OCI-LY7 (cell line): ENCODE results near the gene ZFP42.
"Not testable (repeated sequence)": the region's sequence is repeated elsewhere in the genome, so short reads cannot be mapped to it uniquely, and the experiment has no call there.

Experiments used
- CTCF ChIP-seq: fragments of 200-600 bp; sonication (generic); conservative IDR thresholded peaks from 2 replicates; pipeline ENCODE4 v1.5.1; 2014; ENCODE audit warnings: mild to moderate bottlenecking, antibody characterized with exemption, low read length, moderate library complexity, mixed read lengths
- EZH2phosphoT487 ChIP-seq: fragments of 200-600 bp; sonication (generic); IDR thresholded peaks from 2 replicates; pipeline ENCODE4 v1.6.1; 2018; ENCODE audit warnings: low read depth, borderline replicate concordance, mild to moderate bottlenecking, mixed run types, antibody characterized with exemption, low read length, moderate library complexity, mixed read lengths

GRCh38 chr4:187997991-187998390 lies 2.4 kb downstream of the ZFP42 start:
- not testable (repeated sequence) for TF ChIP-seq CTCF, EZH2phosphoT487
